Esophagus squamous epithelium (tissue), 5 donors: ENCODE data around the gene EIF4ENIF1. TPM values are rescaled to one million over a fixed set of nuclear protein-coding genes. Genes with fewer than 3 reads are reported as not detected.

ENCODE experiments used
- DNase-seq: peaks from one replicate; lab custom pipeline; 2025; lab: John Stamatoyannopoulos, UW
- H3K27ac ChIP-seq, 4 donors: fragments of 200-600 bp; sonication (generic); one replicate each; pipeline ENCODE4 v1.5.1; 2016 to 2019; ENCODE audit warnings: mild to moderate bottlenecking in 1 of 4
- H3K27me3 ChIP-seq, 4 donors: fragments of 200-600 bp; sonication (generic); 1 replicate in 3 of 4; 2 replicates in 1 of 4; pipeline versions ENCODE4 v1.5.1 to v1.6.0; 2017 to 2021; ENCODE audit warnings: antibody characterized with exemption in 1 of 4
- H3K36me3 ChIP-seq, 3 donors: fragments of 200-600 bp; sonication (generic); one replicate each; pipeline ENCODE4 v1.5.1; 2016 to 2019
- H3K4me1 ChIP-seq, 3 donors: fragments of 200-600 bp; sonication (generic); one replicate each; pipeline ENCODE4 v1.5.1; 2017 to 2019
- H3K4me3 ChIP-seq, 4 donors: fragments of 200-600 bp; sonication (generic); 1 replicate in 3 of 4; 2 replicates in 1 of 4; pipeline ENCODE4 v1.5.1; 2016 to 2019; ENCODE audit warnings: mild to moderate bottlenecking in 2 of 4, moderate library complexity in 1 of 4
- H3K9me3 ChIP-seq, 3 donors: fragments of 200-600 bp; sonication (generic); one replicate each; pipeline ENCODE4 v1.5.1; 2016 to 2019
- CTCF ChIP-seq, 6 experiments: fragments of 450-650 bp in 4 of 6; fragments of 200-600 bp in 2 of 6; sonication (generic) in 2 of 6; IDR thresholded peaks; one replicate each; pipeline ENCODE4 v1.5.1; 2016 to 2019; ENCODE audit warnings: antibody characterized with exemption in 6 of 6, mild to moderate bottlenecking in 4 of 6, moderate library complexity in 4 of 6
- POLR2A ChIP-seq, 4 donors: fragments of 450-650 bp; IDR thresholded peaks; one replicate each; pipeline ENCODE4 v1.6.1; 2017; ENCODE audit warnings: antibody characterized with exemption in 4 of 4, mild to moderate bottlenecking in 4 of 4, moderate library complexity in 3 of 4
- WGBS, 2 donors: methylation state at CpG; one replicate each; pipeline ENCODE4 v1.1.5; 2018; 5-methylcytosine and 5-hydroxymethylcytosine counted together
- intact Hi-C: fragments of 100-400 bp; cut with DNase I; formaldehyde crosslinking; loops from one replicate; pipeline ENCODE4 v1.15.0; 2022
- total RNA-seq, 4 donors: library from RNA; depleted of rRNA; stranded (reverse); fragments of >200 nt; gene quantifications; one replicate each; pipeline ENCODE4 v1.1.0, GENCODE V29; 2016
- donor health status: DM: yes; HTN: yes; CAD: no.

The EIF4ENIF1 gene
- total RNA-seq, 4 donors from 2014 or later: 8.3 to 14.3 (median 11.2) TPM

GRCh38 chr22:31445642-31446041 is 44.0 kb downstream of the EIF4ENIF1 start:
- no peaks in the 10 kb centered on the region for H3K4me1 ChIP-seq
- WGBS, 2 donors: 81 to 86% methylated on average over 3 of the region's 3 CpGs
- no peaks in the 10 kb centered on the region for H3K27me3 ChIP-seq
- H3K27ac ChIP-seq: no peak overlapping the region
- no peaks in the 10 kb centered on the region for H3K9me3 ChIP-seq
- peaks cover 18 to 98% (median 25%) of the 10 kb centered on the region in 3 donors for H3K36me3 ChIP-seq
- no peak overlapping the region for H3K4me3 ChIP-seq
- DNase-seq: no peak
- TF ChIP-seq CTCF (IDR thresholded peaks at IDR 0.05): no peak
- no peak for TF ChIP-seq POLR2A (IDR thresholded peaks at IDR 0.05)
- intact Hi-C loops: no loop called here

- no peak for DNase-seq
- peaks cover 0 to 11% (median 0%) of the 10 kb centered on the region in 3 donors for H3K4me1 ChIP-seq
- H3K9me3 ChIP-seq: no peaks in the 10 kb centered on the region
- no peak for TF ChIP-seq POLR2A (IDR thresholded peaks at IDR 0.05)
- no peak for TF ChIP-seq CTCF (IDR thresholded peaks at IDR 0.05)
- H3K36me3 ChIP-seq: peaks cover 32 to 100% (median 39%) of the 10 kb centered on the region in 3 donors
- H3K4me3 ChIP-seq: no peak overlapping the region
- intact Hi-C loops: no loop called here
- H3K27me3 ChIP-seq: no peaks in the 10 kb centered on the region
- peak overlapping the region in 3 of 4 donors; percentile 12 to 71 (median 49) for H3K27ac ChIP-seq
- WGBS, 2 donors: 84 to 88% methylated on average over 7 of the region's 7 CpGs
Measured at GRCh38 chr22:31443516-31443915, 46.1 kb downstream of the EIF4ENIF1 start.

GRCh38 chr22:31442768-31443489 is 46.7 kb downstream of the EIF4ENIF1 start:
- Histone ChIP-seq H3K27ac (peak overlapping the region; percentile 28 to 71 (median 50)), H3K4me1 (peaks cover 0 to 11% (median 0%) of the 10 kb centered on the region in 3 donors), H3K4me3 (no peak overlapping the region), H3K9me3 (no peaks in the 10 kb centered on the region), H3K36me3 (peaks cover 28 to 100% (median 45%) of the 10 kb centered on the region in 3 donors), H3K27me3 (no peaks in the 10 kb centered on the region)
- 83 to 89% methylated on average over 5 of the region's 5 CpGs for WGBS, 2 donors
- TF ChIP-seq CTCF (IDR thresholded peaks at IDR 0.05) (no peak), POLR2A (IDR thresholded peaks at IDR 0.05) (no peak)
- intact Hi-C loops: no loop called here
- DNase-seq: no peak

GRCh38 chr22:31441652-31442051 is 48.0 kb downstream of the EIF4ENIF1 start:
- Histone ChIP-seq H3K27ac (peak overlapping the region in 3 of 4 donors; percentile 47 to 63 (median 53)), H3K27me3 (no peaks in the 10 kb centered on the region), H3K36me3 (peaks cover 23 to 100% (median 44%) of the 10 kb centered on the region in 3 donors), H3K9me3 (no peaks in the 10 kb centered on the region), H3K4me3 (no peak overlapping the region), H3K4me1 (peaks cover 0 to 22% (median 1%) of the 10 kb centered on the region in 3 donors)
- no peak for DNase-seq
- WGBS, 2 donors: 89 to 95% methylated on average over 5 of the region's 5 CpGs
- intact Hi-C loops: no loop called here
- TF ChIP-seq POLR2A (IDR thresholded peaks at IDR 0.05) (no peak), CTCF (IDR thresholded peaks at IDR 0.05) (no peak)

- H3K9me3 ChIP-seq: no peaks in the 10 kb centered on the region
- H3K4me1 ChIP-seq: peaks cover 5 to 32% (median 5%) of the 10 kb centered on the region in 3 donors
- TF ChIP-seq POLR2A (IDR thresholded peaks at IDR 0.05) (no peak), CTCF (IDR thresholded peaks at IDR 0.05) (no peak)
- H3K4me3 ChIP-seq: no peak overlapping the region
- intact Hi-C loops: no loop called here
- no peak overlapping the region for H3K27ac ChIP-seq
- no peaks in the 10 kb centered on the region for H3K27me3 ChIP-seq
- peaks cover 23 to 100% (median 44%) of the 10 kb centered on the region in 3 donors for H3K36me3 ChIP-seq
- DNase-seq: no peak
- WGBS, 2 donors: 95 to 97% methylated on average over 6 to 7 of the region's 7 CpGs
Measured at GRCh38 chr22:31440681-31441080, 49.0 kb downstream of the EIF4ENIF1 start.
